GM21390 (cell line): Measurements from ENCODE around the gene POMGNT1.

Experiments
- ATAC-seq: cut with Tn5 transposase; IDR thresholded peaks from one replicate; pipeline ENCODE4 v1.9.1; 2021; ENCODE audit not compliant: unreplicated experiment

The POMGNT1 gene

GRCh38 chr1:46158312-46159281 is 39.6 kb downstream of the POMGNT1 start:
- peak; percentile 70 for ATAC-seq

- no peak for ATAC-seq
Observed at GRCh38 chr1:46157916-46158311, 40.3 kb downstream of the POMGNT1 start.

- no peak for ATAC-seq
Observed at GRCh38 chr1:46153732-46154131, 44.5 kb downstream of the POMGNT1 start.

- no peak for ATAC-seq
Observed at GRCh38 chr1:46153228-46153627, 45.0 kb downstream of the POMGNT1 start.

- ATAC-seq: no peak
Observed at GRCh38 chr1:46152016-46152415, 46.2 kb downstream of the POMGNT1 start.

DNA sequence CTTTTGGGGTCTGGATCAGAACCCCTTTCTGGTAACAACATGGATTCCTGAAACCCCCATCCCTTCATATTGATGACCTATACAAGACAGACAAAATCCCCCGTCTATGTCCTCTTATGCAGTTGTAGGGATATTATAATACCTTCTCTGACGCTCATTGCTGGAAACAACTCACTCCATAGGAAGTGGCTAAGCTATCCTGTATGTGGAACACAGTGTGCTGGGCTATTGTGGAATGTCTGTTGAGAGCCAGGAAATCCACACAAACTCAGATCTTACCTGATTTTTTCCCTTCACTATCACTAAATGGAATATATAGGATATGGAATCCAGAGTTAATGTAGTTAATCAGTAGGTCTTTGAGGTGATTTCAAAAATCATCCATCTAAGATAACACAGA is 48.1 kb downstream of the POMGNT1 start:
- ATAC-seq: no peak

- no peak for ATAC-seq
Observed at GRCh38 chr1:46148318-46148717, 49.9 kb downstream of the POMGNT1 start.
